ENCODE results near the gene TFAP2B. TPM values are rescaled to one million over a fixed set of nuclear protein-coding genes. Genes with fewer than 3 reads are reported as not detected.

Gene TFAP2B
- total RNA-seq, 1 donor from 2014 or later = not detected

DNA sequence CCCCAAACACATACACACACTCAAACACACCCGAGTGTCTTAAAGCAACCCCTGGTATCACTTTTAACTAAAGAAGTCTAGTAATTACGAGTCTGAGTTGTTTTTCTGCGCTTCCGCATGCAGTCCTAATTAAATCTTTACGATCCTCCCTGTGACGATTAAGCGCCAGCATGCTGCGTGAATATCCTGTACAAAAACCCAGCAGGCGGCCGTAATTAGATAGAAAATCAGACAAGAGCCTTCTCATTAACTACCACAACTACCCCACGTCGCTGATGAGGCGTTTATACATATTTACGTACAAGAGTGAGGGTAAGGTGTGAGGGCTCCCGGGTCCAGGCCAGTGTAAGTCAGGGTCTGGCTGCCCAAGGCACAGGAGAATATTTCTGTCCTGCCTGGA lies 8.1 kb downstream of the TFAP2B start:
- Histone ChIP-seq H4K20me1 (ENCODE audit: insufficient read depth, low read length) (no peaks in the 10 kb centered on the region), H3K79me2 (ENCODE audit: insufficient read depth, low read length) (no peaks in the 10 kb centered on the region), H3K4me2 (ENCODE audit: low read length) (no peak overlapping the region), H3K9ac (ENCODE audit: low read length) (no peak overlapping the region), H3K27ac (ENCODE audit: low read depth, low read length) (no peak overlapping the region), H3K4me3 (ENCODE audit: insufficient read depth, low read depth, low read length) (no peak overlapping the region), H3K9me3 (ENCODE audit: insufficient read depth, low read depth, low read length) (no peaks in the 10 kb centered on the region), H2AFZ (ENCODE audit: low read depth, low read length) (no peak overlapping the region), H3K4me1 (ENCODE audit: insufficient read depth, low read length) (no peaks in the 10 kb centered on the region), H3K27me3 (ENCODE audit: insufficient read depth, low read length) (peaks cover 30% of the 10 kb centered on the region), H3K36me3 (ENCODE audit: insufficient read depth, low read length) (no peaks in the 10 kb centered on the region)
- Mint-ChIP-seq H3K4me1 (ENCODE audit: low read depth, unreplicated experiment) (no peaks in the 10 kb centered on the region), H3K27ac (ENCODE audit: unreplicated experiment) (no peak overlapping the region), H3K36me3 (ENCODE audit: low read depth, unreplicated experiment) (no peaks in the 10 kb centered on the region), H3K9me3 (ENCODE audit: unreplicated experiment) (peaks cover 5% of the 10 kb centered on the region), H3K4me3 (ENCODE audit: unreplicated experiment) (no peak overlapping the region), H3K27me3 (ENCODE audit: low read depth, unreplicated experiment) (peaks cover 95% of the 10 kb centered on the region)
- no peak for FAIRE-seq
- no peak for TF ChIP-seq EZH2 (IDR thresholded peaks at IDR 0.05; ENCODE audit: insufficient read depth, low read length)
- TF ChIP-seq, protein P1, sequence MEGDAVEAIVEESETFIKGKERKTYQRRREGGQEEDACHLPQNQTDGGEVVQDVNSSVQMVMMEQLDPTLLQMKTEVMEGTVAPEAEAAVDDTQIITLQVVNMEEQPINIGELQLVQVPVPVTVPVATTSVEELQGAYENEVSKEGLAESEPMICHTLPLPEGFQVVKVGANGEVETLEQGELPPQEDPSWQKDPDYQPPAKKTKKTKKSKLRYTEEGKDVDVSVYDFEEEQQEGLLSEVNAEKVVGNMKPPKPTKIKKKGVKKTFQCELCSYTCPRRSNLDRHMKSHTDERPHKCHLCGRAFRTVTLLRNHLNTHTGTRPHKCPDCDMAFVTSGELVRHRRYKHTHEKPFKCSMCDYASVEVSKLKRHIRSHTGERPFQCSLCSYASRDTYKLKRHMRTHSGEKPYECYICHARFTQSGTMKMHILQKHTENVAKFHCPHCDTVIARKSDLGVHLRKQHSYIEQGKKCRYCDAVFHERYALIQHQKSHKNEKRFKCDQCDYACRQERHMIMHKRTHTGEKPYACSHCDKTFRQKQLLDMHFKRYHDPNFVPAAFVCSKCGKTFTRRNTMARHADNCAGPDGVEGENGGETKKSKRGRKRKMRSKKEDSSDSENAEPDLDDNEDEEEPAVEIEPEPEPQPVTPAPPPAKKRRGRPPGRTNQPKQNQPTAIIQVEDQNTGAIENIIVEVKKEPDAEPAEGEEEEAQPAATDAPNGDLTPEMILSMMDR (IDR thresholded peaks at IDR 0.05; ENCODE audit: insufficient read depth, low read depth, low read length) = no peak
- DNase-seq (ENCODE audit: low read depth) = no peak

- Histone ChIP-seq H3K4me2 (ENCODE audit: low read length) (no peak overlapping the region), H3K36me3 (ENCODE audit: insufficient read depth, low read length) (no peaks in the 10 kb centered on the region), H4K20me1 (ENCODE audit: insufficient read depth, low read length) (no peaks in the 10 kb centered on the region), H3K27me3 (ENCODE audit: insufficient read depth, low read length) (peaks cover 15% of the 10 kb centered on the region), H3K27ac (ENCODE audit: low read depth, low read length) (no peak overlapping the region), H3K4me1 (ENCODE audit: insufficient read depth, low read length) (no peaks in the 10 kb centered on the region), H3K9ac (ENCODE audit: low read length) (no peak overlapping the region), H3K9me3 (ENCODE audit: insufficient read depth, low read depth, low read length) (no peaks in the 10 kb centered on the region), H3K4me3 (ENCODE audit: insufficient read depth, low read depth, low read length) (no peak overlapping the region), H2AFZ (ENCODE audit: low read depth, low read length) (no peak overlapping the region), H3K79me2 (ENCODE audit: insufficient read depth, low read length) (no peaks in the 10 kb centered on the region)
- Mint-ChIP-seq H3K4me3 (ENCODE audit: unreplicated experiment) (no peak overlapping the region), H3K27ac (ENCODE audit: unreplicated experiment) (no peak overlapping the region), H3K9me3 (ENCODE audit: unreplicated experiment) (peaks cover 5% of the 10 kb centered on the region), H3K27me3 (ENCODE audit: low read depth, unreplicated experiment) (peaks cover 95% of the 10 kb centered on the region), H3K4me1 (ENCODE audit: low read depth, unreplicated experiment) (no peaks in the 10 kb centered on the region), H3K36me3 (ENCODE audit: low read depth, unreplicated experiment) (no peaks in the 10 kb centered on the region)
- DNase-seq (ENCODE audit: low read depth) (no peak), FAIRE-seq (no peak)
- TF ChIP-seq, protein P1 (IDR thresholded peaks at IDR 0.05; ENCODE audit: insufficient read depth, low read depth, low read length) = no peak
- no peak for TF ChIP-seq EZH2 (IDR thresholded peaks at IDR 0.05; ENCODE audit: insufficient read depth, low read length)
Measured at GRCh38 chr6:50829049-50829448, 10.4 kb downstream of the TFAP2B start.

GRCh38 chr6:50829898-50830444 lies 11.3 kb downstream of the TFAP2B start:
- H4K20me1 ChIP-seq (ENCODE audit: insufficient read depth, low read length) = no peaks in the 10 kb centered on the region
- no peaks in the 10 kb centered on the region for H3K79me2 ChIP-seq (ENCODE audit: insufficient read depth, low read length)
- H2AFZ ChIP-seq (ENCODE audit: low read depth, low read length) = no peak overlapping the region
- Mint-ChIP-seq H3K4me1 (ENCODE audit: low read depth, unreplicated experiment) (no peaks in the 10 kb centered on the region), H3K4me3 (ENCODE audit: unreplicated experiment) (no peak overlapping the region), H3K9me3 (ENCODE audit: unreplicated experiment) (peaks cover 5% of the 10 kb centered on the region), H3K27me3 (ENCODE audit: low read depth, unreplicated experiment) (peaks cover 96% of the 10 kb centered on the region), H3K36me3 (ENCODE audit: low read depth, unreplicated experiment) (no peaks in the 10 kb centered on the region), H3K27ac (ENCODE audit: unreplicated experiment) (no peak overlapping the region)
- no peak overlapping the region for H3K4me2 ChIP-seq (ENCODE audit: low read length)
- no peaks in the 10 kb centered on the region for H3K36me3 ChIP-seq (ENCODE audit: insufficient read depth, low read length)
- no peak overlapping the region for H3K9ac ChIP-seq (ENCODE audit: low read length)
- H3K4me3 ChIP-seq (ENCODE audit: insufficient read depth, low read depth, low read length) = no peak overlapping the region
- FAIRE-seq (no peak), DNase-seq (ENCODE audit: low read depth) (no peak)
- TF ChIP-seq, protein P1 (IDR thresholded peaks at IDR 0.05; ENCODE audit: insufficient read depth, low read depth, low read length) = no peak
- no peak for TF ChIP-seq EZH2 (IDR thresholded peaks at IDR 0.05; ENCODE audit: insufficient read depth, low read length)
- H3K4me1 ChIP-seq (ENCODE audit: insufficient read depth, low read length) = no peaks in the 10 kb centered on the region
- H3K27me3 ChIP-seq (ENCODE audit: insufficient read depth, low read length) = peaks cover 11% of the 10 kb centered on the region
- H3K27ac ChIP-seq (ENCODE audit: low read depth, low read length) = no peak overlapping the region
- H3K9me3 ChIP-seq (ENCODE audit: insufficient read depth, low read depth, low read length) = no peaks in the 10 kb centered on the region

Data from astrocyte (in vitro differentiated cells and primary cell).